Stomach (tissue), 9 donors: Measurements from ENCODE around the gene LHFPL6. TPM values are rescaled to one million over a fixed set of nuclear protein-coding genes. Genes with fewer than 3 reads are reported as not detected.

Source experiments
- DNase-seq, 2 donors: peaks; one replicate each; pipeline versions ENCODE4 v3.0.0 to v3.0.0-alpha.2; 2013 to 2019
- H3K27ac ChIP-seq, 5 donors: fragments of 200-600 bp in 4 of 5; sonication (generic) in 4 of 5; one replicate each; pipeline ENCODE4 v1.5.1; 2013 to 2019; ENCODE audit warnings: mild to moderate bottlenecking in 1 of 5, moderate library complexity in 1 of 5
- H3K27me3 ChIP-seq, 3 donors: fragments of 200-600 bp; sonication (generic); one replicate each; pipeline ENCODE4 v1.5.1; 2017 to 2019; ENCODE audit warnings: mixed run types in 1 of 3
- H3K36me3 ChIP-seq, 4 donors: fragments of 200-600 bp; sonication (generic); 1 replicate in 3 of 4; 2 replicates in 1 of 4; pipeline ENCODE4 v1.5.1; 2016 to 2019
- H3K4me1 ChIP-seq, 4 donors: fragments of 200-600 bp; sonication (generic); one replicate each; pipeline ENCODE4 v1.5.1; 2016 to 2019
- H3K4me3 ChIP-seq, 4 donors: fragments of 200-600 bp; sonication (generic) in 3 of 4; one replicate each; pipeline ENCODE4 v1.5.1; 2016 to 2019; ENCODE audit warnings: mild to moderate bottlenecking in 1 of 4
- H3K9me3 ChIP-seq, 4 donors: fragments of 200-600 bp; sonication (generic); one replicate each; pipeline ENCODE4 v1.5.1; 2016 to 2019
- CTCF ChIP-seq, 7 experiments: fragments of 450-650 bp in 4 of 7; fragments of 200-600 bp in 3 of 7; sonication (generic) in 3 of 7; IDR thresholded peaks; one replicate each; pipeline ENCODE4 v1.5.1; 2016 to 2019; ENCODE audit warnings: antibody characterized with exemption in 7 of 7, control low read depth in 2 of 7, mild to moderate bottlenecking in 1 of 7
- EP300 ChIP-seq: sonication (generic); formaldehyde crosslinking; IDR thresholded peaks from one replicate; pipeline ENCODE4 v1.6.1; 2017; ENCODE audit warnings: antibody characterized with exemption
- POLR2A ChIP-seq, 4 donors: fragments of 450-650 bp; IDR thresholded peaks; one replicate each; pipeline ENCODE4 v1.6.1; 2016; ENCODE audit warnings: antibody characterized with exemption in 4 of 4, control low read depth in 2 of 4, mild to moderate bottlenecking in 1 of 4, moderate library complexity in 1 of 4
- POLR2AphosphoS5 ChIP-seq, 3 donors: sonication (generic); formaldehyde crosslinking; IDR thresholded peaks; one replicate each; pipeline ENCODE4 v1.6.1; 2016; ENCODE audit warnings: antibody characterized with exemption in 3 of 3
- WGBS, 5 donors: extraction: QIAGEN DNeasy Blood & Tissue Kit in 3 of 5; methylation state at CpG; one replicate each; pipeline versions ENCODE4 v1.1.5 to v1.1.7; 2013 to 2018; 5-methylcytosine and 5-hydroxymethylcytosine counted together
- intact Hi-C: fragments of 100-400 bp; cut with DNase I; formaldehyde crosslinking; loops from one replicate; pipeline ENCODE4 v1.15.1; 2023; ENCODE audit warnings: low total_unique reads
- polyA plus RNA-seq, 3 donors: library from polyadenylated mRNA; stranded (reverse); fragments of 200-250 nt; gene quantifications; one replicate each; pipeline ENCODE4 v1.2.3, GENCODE V29; 2013
- total RNA-seq, 5 donors: library from RNA; depleted of rRNA; stranded (reverse); fragments of >200 nt; gene quantifications; one replicate each; pipeline versions ENCODE4 v1.1.0 to v1.2.3, GENCODE V29; 2014 to 2016
- donor health status: healthy with polysubstance abuse.
- donor health status: Bipolar disorder and iron deficiency.
- donor health status: healthy.

Gene LHFPL6
- total and polyA plus RNA-seq, 8 donors, result 4.7 to 53.6 (median 10.9) TPM

DNA sequence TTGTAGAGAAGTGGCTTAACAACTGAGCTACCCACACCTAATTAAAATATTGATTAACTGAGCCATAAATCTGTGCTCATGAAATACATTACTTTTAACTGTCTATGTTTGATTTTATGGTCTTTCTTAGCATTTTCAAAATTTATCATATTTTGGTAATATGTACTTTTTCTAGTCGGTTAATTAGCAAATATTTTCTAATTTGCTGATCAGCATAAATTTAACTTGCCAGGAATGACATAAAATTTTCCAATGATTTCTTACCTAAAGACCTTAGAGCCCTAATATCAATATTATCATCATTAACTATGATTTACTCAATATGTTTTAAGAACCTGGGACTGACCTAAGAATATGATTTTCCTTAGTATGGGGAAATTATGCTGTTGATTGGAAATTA lies 32.6 kb upstream of the LHFPL6 start:
- Histone ChIP-seq H3K4me3 (no peak overlapping the region), H3K27me3 (peaks cover 0 to 4% (median 0%) of the 10 kb centered on the region in 3 donors), H3K27ac (no peak overlapping the region), H3K9me3 (peaks cover 0 to 11% (median 10%) of the 10 kb centered on the region in 4 donors), H3K36me3 (no peaks in the 10 kb centered on the region), H3K4me1 (no peaks in the 10 kb centered on the region)
- intact Hi-C loops, result no loop called here
- whole genome bisulfite sequencing, 5 donors, result 87 to 98% (median 88%) methylated on average over 1 of the region's 1 CpG
- DNase-seq, result no peak
- TF ChIP-seq POLR2AphosphoS5 (IDR thresholded peaks at IDR 0.05) (no peak), EP300 (no peak), POLR2A (IDR thresholded peaks at IDR 0.05) (no peak), CTCF (IDR thresholded peaks at IDR 0.05) (no peak)

GRCh38 chr13:39632994-39633393 lies 30.0 kb upstream of the LHFPL6 start:
- TF ChIP-seq EP300, result no peak
- no peak for TF ChIP-seq CTCF (IDR thresholded peaks at IDR 0.05)
- TF ChIP-seq POLR2A (IDR thresholded peaks at IDR 0.05), result no peak
- TF ChIP-seq POLR2AphosphoS5 (IDR thresholded peaks at IDR 0.05), result no peak
- DNase-seq, result no peak
- Histone ChIP-seq H3K4me3 (no peak overlapping the region), H3K27ac (no peak overlapping the region), H3K36me3 (no peaks in the 10 kb centered on the region), H3K9me3 (peaks cover 0 to 11% (median 9%) of the 10 kb centered on the region in 4 donors), H3K4me1 (no peaks in the 10 kb centered on the region), H3K27me3 (peaks cover 0 to 4% (median 0%) of the 10 kb centered on the region in 3 donors)
- intact Hi-C loops, result no loop called here

- intact Hi-C loops, result no loop called here
- 70 to 93% (median 77%) methylated on average over 1 of the region's 1 CpG for WGBS, 5 donors
Measured at GRCh38 chr13:39631307-39631706, 28.3 kb upstream of the LHFPL6 start.

DNA sequence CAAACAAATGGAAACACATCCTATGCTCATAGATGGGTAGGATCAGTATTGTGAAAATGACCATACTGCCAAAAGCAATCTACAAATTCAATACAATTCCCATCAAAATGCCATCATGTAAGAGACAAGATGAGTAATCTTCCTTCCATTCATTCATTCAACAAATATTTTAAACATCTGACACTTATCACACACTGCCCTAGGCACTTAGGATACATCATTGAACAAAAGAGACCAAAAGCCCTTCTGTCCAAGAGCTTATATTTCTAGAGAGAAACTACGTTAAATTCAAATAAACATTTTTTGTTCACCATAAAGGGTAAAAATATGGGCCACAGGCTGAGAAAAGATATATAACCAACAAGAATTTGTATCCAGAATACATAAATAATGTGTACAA lies 20.5 kb upstream of the LHFPL6 start:
- Histone ChIP-seq H3K27me3 (no peaks in the 10 kb centered on the region), H3K9me3 (no peaks in the 10 kb centered on the region), H3K36me3 (no peaks in the 10 kb centered on the region), H3K4me1 (no peaks in the 10 kb centered on the region), H3K4me3 (no peak overlapping the region), H3K27ac (no peak overlapping the region)
- no peak for DNase-seq
- 63 to 86% (median 83%) methylated on average over 1 of the region's 1 CpG for WGBS, 5 donors
- no peak for TF ChIP-seq CTCF (IDR thresholded peaks at IDR 0.05)
- no peak for TF ChIP-seq EP300
- TF ChIP-seq POLR2AphosphoS5 (IDR thresholded peaks at IDR 0.05), result no peak
- TF ChIP-seq POLR2A (IDR thresholded peaks at IDR 0.05), result no peak
- intact Hi-C loops, result no loop called here

More at GRCh38 chr13:39631307-39631706, 28.3 kb upstream of the LHFPL6 start:
- no peaks in the 10 kb centered on the region for H3K4me1 ChIP-seq
- no peaks in the 10 kb centered on the region for H3K36me3 ChIP-seq
- TF ChIP-seq CTCF (IDR thresholded peaks at IDR 0.05) (no peak), EP300 (no peak), POLR2A (IDR thresholded peaks at IDR 0.05) (no peak), POLR2AphosphoS5 (IDR thresholded peaks at IDR 0.05) (no peak)
- DNase-seq, result no peak
- no peak overlapping the region for H3K27ac ChIP-seq
- no peaks in the 10 kb centered on the region for H3K27me3 ChIP-seq
- H3K4me3 ChIP-seq, result no peak overlapping the region
- H3K9me3 ChIP-seq, result peaks cover 0 to 11% (median 4%) of the 10 kb centered on the region in 4 donors
